ENCODE results near the gene KAT8. TPM values are rescaled to one million over a fixed set of nuclear protein-coding genes. Genes with fewer than 3 reads are reported as not detected.
A peak's percentile ranks its signal among the peaks of the same experiment; 100 is the strongest.
"Not testable (repeated sequence)": the region's sequence is repeated elsewhere in the genome, so short reads cannot be mapped to it uniquely, and the experiment has no call there.

Gene KAT8
- total RNA-seq, 1 donor from 2014 or later: 56.0 TPM

DNA sequence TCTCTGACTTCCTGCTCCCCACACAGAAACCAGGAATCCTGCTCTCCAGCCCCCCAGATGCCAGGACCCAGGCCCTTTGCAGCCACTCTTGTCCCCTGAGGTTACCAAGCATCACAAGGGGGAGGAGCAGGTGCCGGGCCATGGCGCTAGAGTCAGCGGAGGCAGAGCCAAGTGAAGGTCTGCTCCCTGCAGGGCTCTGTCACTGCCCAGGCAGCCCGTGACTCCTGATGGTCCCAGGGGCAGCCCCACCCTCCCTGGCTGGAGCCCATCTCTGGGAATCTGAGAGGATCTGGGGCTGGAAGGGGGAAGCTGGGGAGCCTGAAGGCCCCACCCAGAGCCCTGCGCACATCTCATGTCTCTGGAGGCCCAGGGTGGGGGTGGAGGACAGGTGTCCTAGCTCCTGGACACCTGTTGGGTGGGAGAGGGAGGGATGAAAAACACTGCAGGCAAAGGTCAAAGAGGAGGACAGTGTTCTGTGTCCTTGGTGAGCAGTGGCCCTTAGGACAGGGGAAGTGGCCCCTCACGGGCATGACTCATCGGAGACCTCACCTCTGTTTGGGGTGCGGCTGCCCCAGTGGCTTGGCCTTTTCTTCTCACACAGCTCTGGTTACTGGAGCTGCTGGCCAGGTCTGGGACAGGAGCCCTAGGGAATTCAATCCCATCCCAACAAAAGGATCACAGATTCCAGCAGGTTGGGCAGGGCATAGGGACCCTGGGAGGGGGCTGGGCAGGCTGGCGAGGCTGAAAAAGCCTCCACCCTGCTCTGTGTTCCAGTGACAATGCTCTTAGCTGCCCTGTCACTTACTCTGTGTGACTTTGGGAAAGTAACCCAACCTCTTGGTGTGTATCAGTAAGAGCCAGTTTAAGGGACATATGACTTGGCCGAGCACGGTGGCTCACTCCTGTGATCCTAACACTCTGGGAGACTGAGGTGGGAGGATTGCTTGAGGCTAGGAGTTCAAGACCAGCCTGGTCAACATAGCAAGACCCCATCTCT is 32.7 kb downstream of the KAT8 start, which contains the start of gene PRSS36:
Gene PRSS36, minus strand, starts transcription at position 173 of the 997 bp plus-strand sequence. Its CDS starts 31 bp downstream, at position 142.
- H3K9me3 Mint-ChIP-seq (ENCODE audit: unreplicated experiment): no peaks in the 10 kb centered on the region
- H3K4me1 Mint-ChIP-seq (ENCODE audit: unreplicated experiment): peaks cover 2% of the 10 kb centered on the region
- no peak within 1 kb of the TSS for H3K4me3 Mint-ChIP-seq (ENCODE audit: unreplicated experiment)
- TF ChIP-seq, protein P1, sequence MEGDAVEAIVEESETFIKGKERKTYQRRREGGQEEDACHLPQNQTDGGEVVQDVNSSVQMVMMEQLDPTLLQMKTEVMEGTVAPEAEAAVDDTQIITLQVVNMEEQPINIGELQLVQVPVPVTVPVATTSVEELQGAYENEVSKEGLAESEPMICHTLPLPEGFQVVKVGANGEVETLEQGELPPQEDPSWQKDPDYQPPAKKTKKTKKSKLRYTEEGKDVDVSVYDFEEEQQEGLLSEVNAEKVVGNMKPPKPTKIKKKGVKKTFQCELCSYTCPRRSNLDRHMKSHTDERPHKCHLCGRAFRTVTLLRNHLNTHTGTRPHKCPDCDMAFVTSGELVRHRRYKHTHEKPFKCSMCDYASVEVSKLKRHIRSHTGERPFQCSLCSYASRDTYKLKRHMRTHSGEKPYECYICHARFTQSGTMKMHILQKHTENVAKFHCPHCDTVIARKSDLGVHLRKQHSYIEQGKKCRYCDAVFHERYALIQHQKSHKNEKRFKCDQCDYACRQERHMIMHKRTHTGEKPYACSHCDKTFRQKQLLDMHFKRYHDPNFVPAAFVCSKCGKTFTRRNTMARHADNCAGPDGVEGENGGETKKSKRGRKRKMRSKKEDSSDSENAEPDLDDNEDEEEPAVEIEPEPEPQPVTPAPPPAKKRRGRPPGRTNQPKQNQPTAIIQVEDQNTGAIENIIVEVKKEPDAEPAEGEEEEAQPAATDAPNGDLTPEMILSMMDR (IDR thresholded peaks at IDR 0.05): no peak
- DNase-seq (ENCODE audit: extremely low spot score, unreplicated experiment): no peak
- no peak within 1 kb of the TSS for H3K27ac Mint-ChIP-seq (ENCODE audit: unreplicated experiment)
- no peaks in the 10 kb centered on the region for H3K36me3 Mint-ChIP-seq (ENCODE audit: unreplicated experiment)
- peaks cover 18% of the 10 kb centered on the region for H3K27me3 Mint-ChIP-seq (ENCODE audit: unreplicated experiment)

DNA sequence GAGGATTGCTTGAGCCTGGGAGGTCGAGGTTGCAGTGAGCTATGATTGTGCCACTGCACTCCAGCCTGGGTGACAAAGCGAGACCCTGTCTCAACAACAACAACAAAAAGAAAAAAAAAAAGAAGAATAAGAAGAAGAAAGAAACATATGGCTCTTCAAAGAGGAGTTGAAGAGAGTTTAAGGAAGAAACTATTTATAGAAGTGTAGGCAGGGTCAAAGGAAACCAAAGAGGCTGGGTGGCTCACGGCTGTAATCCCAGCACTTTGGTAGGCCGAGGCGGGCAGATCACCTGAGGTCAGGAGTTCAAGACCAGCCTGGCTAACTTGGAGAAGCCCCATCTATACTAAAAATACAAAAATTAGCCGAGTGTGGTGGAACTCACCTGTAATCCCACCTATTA is 33.5 kb downstream of the KAT8 start:
- peaks cover 14% of the 10 kb centered on the region for H3K27me3 Mint-ChIP-seq (ENCODE audit: unreplicated experiment)
- DNase-seq (ENCODE audit: extremely low spot score, unreplicated experiment); H3K27ac Mint-ChIP-seq (ENCODE audit: unreplicated experiment); H3K36me3 Mint-ChIP-seq (ENCODE audit: unreplicated experiment); H3K9me3 Mint-ChIP-seq (ENCODE audit: unreplicated experiment); H3K4me1 Mint-ChIP-seq (ENCODE audit: unreplicated experiment); H3K4me3 Mint-ChIP-seq (ENCODE audit: unreplicated experiment): not testable (repeated sequence)

DNA sequence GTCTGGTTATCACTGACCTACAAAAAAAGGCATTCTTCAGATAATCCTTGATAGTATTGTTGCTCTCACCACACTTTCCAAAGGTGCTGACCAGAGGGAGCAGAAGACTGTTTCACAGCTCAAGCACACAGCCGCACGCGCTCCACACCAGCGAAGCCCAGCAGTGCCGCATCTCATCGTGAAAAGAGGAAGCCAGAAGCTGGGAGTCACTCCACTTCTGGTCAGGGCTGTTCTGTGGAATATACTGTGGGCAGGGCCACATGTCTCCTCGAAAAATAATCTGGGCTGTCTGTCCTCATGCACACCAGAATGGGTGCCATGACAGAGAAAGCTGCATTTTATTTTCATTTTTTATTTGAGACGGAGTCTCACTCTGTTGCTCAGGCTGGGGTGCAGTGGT is 39.7 kb downstream of the KAT8 start:
- TF ChIP-seq, protein P1 (IDR thresholded peaks at IDR 0.05): no peak
- Mint-ChIP-seq H3K36me3 (ENCODE audit: unreplicated experiment) (no peaks in the 10 kb centered on the region), H3K27ac (ENCODE audit: unreplicated experiment) (no peak overlapping the region), H3K27me3 (ENCODE audit: unreplicated experiment) (peaks cover 18% of the 10 kb centered on the region), H3K4me3 (ENCODE audit: unreplicated experiment) (no peak overlapping the region), H3K9me3 (ENCODE audit: unreplicated experiment) (no peaks in the 10 kb centered on the region), H3K4me1 (ENCODE audit: unreplicated experiment) (no peaks in the 10 kb centered on the region)
- DNase-seq (ENCODE audit: extremely low spot score, unreplicated experiment): no peak

DNA sequence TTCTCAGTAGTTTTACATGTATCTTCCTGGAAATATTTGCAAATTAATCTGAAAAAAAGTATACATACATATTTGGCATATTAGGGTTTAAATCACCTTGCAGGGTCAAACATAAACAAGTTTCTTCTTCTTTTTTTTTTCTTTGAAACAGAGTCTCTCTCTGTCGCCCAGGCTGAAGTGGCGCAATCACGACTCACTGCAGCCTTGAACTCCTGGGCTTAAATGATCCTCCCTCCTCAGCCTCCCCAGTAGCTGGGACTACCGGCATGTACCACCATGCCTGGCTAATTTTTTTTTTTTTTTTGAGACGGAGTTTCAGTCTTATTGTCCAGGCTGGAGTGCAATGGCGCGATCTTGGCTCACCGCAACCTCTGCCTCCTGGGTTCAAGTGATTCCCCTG is 49.9 kb downstream of the KAT8 start:
- Mint-ChIP-seq H3K4me3 (ENCODE audit: unreplicated experiment) (no peak overlapping the region), H3K36me3 (ENCODE audit: unreplicated experiment) (no peaks in the 10 kb centered on the region), H3K27me3 (ENCODE audit: unreplicated experiment) (no peaks in the 10 kb centered on the region), H3K4me1 (ENCODE audit: unreplicated experiment) (peaks cover 3% of the 10 kb centered on the region), H3K9me3 (ENCODE audit: unreplicated experiment) (no peaks in the 10 kb centered on the region), H3K27ac (ENCODE audit: unreplicated experiment) (no peak overlapping the region)
- DNase-seq (ENCODE audit: extremely low spot score, unreplicated experiment): no peak
- TF ChIP-seq, protein P1 (IDR thresholded peaks at IDR 0.05): no peak

DNA sequence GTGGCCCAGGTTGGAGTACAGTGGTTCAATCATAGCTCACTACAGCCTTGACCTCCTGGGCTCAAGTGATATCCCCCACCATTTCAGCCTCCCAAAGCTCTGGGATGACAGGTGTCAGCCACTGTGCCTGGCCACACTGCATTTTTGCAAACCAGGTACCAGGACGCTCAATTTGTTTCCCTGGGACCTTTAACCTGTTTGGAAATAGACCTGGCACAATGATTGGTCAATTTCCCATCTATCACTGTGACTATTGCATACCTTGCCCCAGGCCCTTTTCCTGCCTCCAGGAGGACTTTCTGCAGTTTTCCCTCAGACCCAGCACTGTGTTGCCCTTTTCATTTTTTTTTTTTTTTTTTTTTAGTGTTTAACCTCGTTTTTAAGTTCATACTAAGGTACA is 51.4 kb downstream of the KAT8 start:
- Mint-ChIP-seq H3K27me3 (ENCODE audit: unreplicated experiment) (no peaks in the 10 kb centered on the region), H3K27ac (ENCODE audit: unreplicated experiment) (no peak overlapping the region), H3K4me1 (ENCODE audit: unreplicated experiment) (peaks cover 3% of the 10 kb centered on the region), H3K9me3 (ENCODE audit: unreplicated experiment) (no peaks in the 10 kb centered on the region), H3K36me3 (ENCODE audit: unreplicated experiment) (no peaks in the 10 kb centered on the region), H3K4me3 (ENCODE audit: unreplicated experiment) (no peak overlapping the region)
- TF ChIP-seq, protein P1 (IDR thresholded peaks at IDR 0.05): no peak
- no peak for DNase-seq (ENCODE audit: extremely low spot score, unreplicated experiment)

DNA sequence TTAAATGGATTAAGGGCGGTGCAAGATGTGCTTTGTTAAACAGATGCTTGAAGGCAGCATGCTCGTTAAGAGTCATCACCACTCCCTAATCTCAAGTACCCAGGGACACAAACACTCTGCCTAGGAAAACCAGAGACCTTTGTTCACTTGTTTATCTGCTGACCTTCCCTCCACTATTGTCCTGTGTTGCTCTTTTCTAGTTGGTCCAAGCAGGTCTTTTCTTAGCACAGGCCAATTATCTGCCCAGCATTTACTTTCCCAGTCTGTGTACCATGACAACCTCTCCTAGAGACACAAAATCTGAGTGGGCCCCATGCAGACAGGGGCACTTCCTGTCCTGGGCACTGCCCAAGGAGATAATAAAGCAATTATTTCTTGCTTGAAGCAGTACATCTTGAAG is 52.6 kb downstream of the KAT8 start:
- H3K27ac Mint-ChIP-seq (ENCODE audit: unreplicated experiment): peak overlapping the region; percentile 32
- not testable (repeated sequence) for H3K9me3 Mint-ChIP-seq (ENCODE audit: unreplicated experiment); DNase-seq (ENCODE audit: extremely low spot score, unreplicated experiment); H3K4me3 Mint-ChIP-seq (ENCODE audit: unreplicated experiment); H3K27me3 Mint-ChIP-seq (ENCODE audit: unreplicated experiment); H3K36me3 Mint-ChIP-seq (ENCODE audit: unreplicated experiment); H3K4me1 Mint-ChIP-seq (ENCODE audit: unreplicated experiment)
